Suprapubic skin (tissue), 4 donors: ENCODE measurements around the gene MORN2. TPM values are rescaled to one million over a fixed set of nuclear protein-coding genes. Genes with fewer than 3 reads are reported as not detected.

ENCODE experiments used
- DNase-seq, 2 donors: peaks; one replicate each; pipeline ENCODE4 v3.0.0-alpha.2; 2019; ENCODE audit warnings: low spot score in 2 of 2
- H3K27ac ChIP-seq: fragments of 200-600 bp; sonication (generic); one replicate; pipeline ENCODE4 v1.5.1; 2019
- H3K27me3 ChIP-seq: fragments of 200-600 bp; sonication (generic); one replicate; pipeline ENCODE4 v1.5.1; 2019
- H3K36me3 ChIP-seq: fragments of 200-600 bp; sonication (generic); one replicate; pipeline ENCODE4 v1.5.1; 2019
- H3K4me1 ChIP-seq: fragments of 200-600 bp; sonication (generic); one replicate; pipeline ENCODE4 v1.5.1; 2019
- H3K4me3 ChIP-seq: fragments of 200-600 bp; sonication (generic); one replicate; pipeline ENCODE4 v1.5.1; 2019; ENCODE audit warnings: mild to moderate bottlenecking
- H3K9me3 ChIP-seq: fragments of 200-600 bp; sonication (generic); one replicate; pipeline ENCODE4 v1.5.1; 2019
- EP300 ChIP-seq: sonication (generic); formaldehyde crosslinking; IDR thresholded peaks from one replicate; pipeline ENCODE4 v1.6.1; 2017; ENCODE audit warnings: antibody characterized with exemption
- POLR2A ChIP-seq, 2 donors: fragments of 450-650 bp; IDR thresholded peaks; one replicate each; pipeline ENCODE4 v1.6.1; 2017; ENCODE audit warnings: antibody characterized with exemption in 2 of 2, mild to moderate bottlenecking in 2 of 2, moderate library complexity in 2 of 2
- POLR2AphosphoS5 ChIP-seq, 3 donors: sonication (generic); formaldehyde crosslinking; IDR thresholded peaks; one replicate each; pipeline ENCODE4 v1.6.1; 2017; ENCODE audit warnings: antibody characterized with exemption in 3 of 3
- whole genome bisulfite sequencing: methylation state at CpG from one replicate; pipeline ENCODE4 v1.1.5; 2018; 5-methylcytosine and 5-hydroxymethylcytosine counted together
- total RNA-seq, 4 donors: library from RNA; depleted of rRNA; stranded (reverse); fragments of >200 nt; gene quantifications; one replicate each; pipeline ENCODE4 v1.1.0, GENCODE V29; 2016
- TF ChIP-seq, protein P1 (sequence below), 2 donors: fragments of 200-600 bp in 1 of 2; fragments of 450-650 bp in 1 of 2; sonication (generic) in 1 of 2; IDR thresholded peaks; one replicate each; pipeline ENCODE4 v1.5.1; 2016 to 2019; ENCODE audit warnings: antibody characterized with exemption in 2 of 2, mild to moderate bottlenecking in 1 of 2, moderate library complexity in 1 of 2

Gene MORN2
- total RNA-seq, 4 donors from 2014 or later: 6.3 to 9.0 (median 7.5) TPM

DNA sequence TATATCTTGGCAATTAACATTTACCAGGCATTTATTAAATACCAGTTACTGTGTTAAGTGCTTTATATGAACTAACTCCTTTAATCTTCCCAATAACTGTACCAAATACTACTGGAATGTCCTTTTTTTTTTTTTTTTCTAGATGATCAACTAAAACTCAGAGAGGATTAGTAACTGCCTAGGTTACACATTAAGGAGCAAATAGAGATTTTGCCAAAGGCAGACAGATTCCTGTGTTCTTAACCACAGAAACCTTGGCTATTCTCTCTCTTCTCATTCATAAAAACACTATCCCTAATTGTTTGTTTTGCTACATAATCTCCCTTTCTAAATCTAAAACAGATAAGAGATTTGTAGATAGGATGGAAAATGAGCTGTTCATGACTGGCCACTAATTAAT lies 13.3 kb upstream of the MORN2 start:
- Histone ChIP-seq H3K9me3 (no peaks in the 10 kb centered on the region), H3K27me3 (no peaks in the 10 kb centered on the region), H3K4me1 (peaks cover 3% of the 10 kb centered on the region), H3K36me3 (peaks cover 57% of the 10 kb centered on the region), H3K27ac (no peak overlapping the region), H3K4me3 (no peak overlapping the region)
- TF ChIP-seq POLR2AphosphoS5 (IDR thresholded peaks at IDR 0.05): no peak
- no peak for TF ChIP-seq EP300
- TF ChIP-seq, protein P1, sequence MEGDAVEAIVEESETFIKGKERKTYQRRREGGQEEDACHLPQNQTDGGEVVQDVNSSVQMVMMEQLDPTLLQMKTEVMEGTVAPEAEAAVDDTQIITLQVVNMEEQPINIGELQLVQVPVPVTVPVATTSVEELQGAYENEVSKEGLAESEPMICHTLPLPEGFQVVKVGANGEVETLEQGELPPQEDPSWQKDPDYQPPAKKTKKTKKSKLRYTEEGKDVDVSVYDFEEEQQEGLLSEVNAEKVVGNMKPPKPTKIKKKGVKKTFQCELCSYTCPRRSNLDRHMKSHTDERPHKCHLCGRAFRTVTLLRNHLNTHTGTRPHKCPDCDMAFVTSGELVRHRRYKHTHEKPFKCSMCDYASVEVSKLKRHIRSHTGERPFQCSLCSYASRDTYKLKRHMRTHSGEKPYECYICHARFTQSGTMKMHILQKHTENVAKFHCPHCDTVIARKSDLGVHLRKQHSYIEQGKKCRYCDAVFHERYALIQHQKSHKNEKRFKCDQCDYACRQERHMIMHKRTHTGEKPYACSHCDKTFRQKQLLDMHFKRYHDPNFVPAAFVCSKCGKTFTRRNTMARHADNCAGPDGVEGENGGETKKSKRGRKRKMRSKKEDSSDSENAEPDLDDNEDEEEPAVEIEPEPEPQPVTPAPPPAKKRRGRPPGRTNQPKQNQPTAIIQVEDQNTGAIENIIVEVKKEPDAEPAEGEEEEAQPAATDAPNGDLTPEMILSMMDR (IDR thresholded peaks at IDR 0.05): no peak
- TF ChIP-seq POLR2A (IDR thresholded peaks at IDR 0.05): no peak
- no peak for DNase-seq

DNA sequence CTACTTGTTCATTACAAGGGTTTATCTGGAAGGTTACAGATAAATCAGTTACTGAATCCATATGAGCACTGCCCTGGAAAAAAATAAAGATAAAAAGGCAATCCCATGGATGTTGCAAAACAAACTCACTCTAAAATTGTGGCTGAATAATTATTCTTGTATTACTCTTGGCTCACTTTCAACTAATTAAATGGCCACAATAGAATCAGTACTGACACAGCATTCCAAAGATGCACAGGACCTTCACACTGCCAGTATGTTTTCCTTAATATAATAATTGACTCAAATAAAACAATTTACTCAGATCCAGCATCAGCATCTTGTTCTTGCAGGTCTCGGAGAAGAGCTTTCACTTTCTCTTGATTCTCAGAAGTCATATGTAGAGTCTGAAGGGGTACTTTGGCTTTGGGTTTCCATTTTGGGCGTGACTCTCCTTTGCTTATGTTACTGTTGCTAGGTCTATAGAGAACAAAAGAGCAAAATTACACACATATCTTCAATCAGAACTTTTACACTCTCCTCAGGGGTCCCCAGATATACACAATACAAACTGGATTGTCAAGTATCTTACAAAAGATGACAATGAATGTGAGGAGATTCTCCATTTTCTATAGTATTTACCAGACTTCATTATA lies 12.6 kb upstream of the MORN2 start:
- WGBS: 90% methylated on average over 2 of the region's 2 CpGs
- Histone ChIP-seq H3K27ac (no peak overlapping the region), H3K9me3 (no peaks in the 10 kb centered on the region), H3K4me3 (no peak overlapping the region), H3K27me3 (no peaks in the 10 kb centered on the region), H3K4me1 (peaks cover 3% of the 10 kb centered on the region), H3K36me3 (peaks cover 52% of the 10 kb centered on the region)
- TF ChIP-seq, protein P1 (IDR thresholded peaks at IDR 0.05): no peak
- TF ChIP-seq POLR2A (IDR thresholded peaks at IDR 0.05) (no peak), EP300 (no peak), POLR2AphosphoS5 (IDR thresholded peaks at IDR 0.05) (no peak)
- no peak for DNase-seq

DNA sequence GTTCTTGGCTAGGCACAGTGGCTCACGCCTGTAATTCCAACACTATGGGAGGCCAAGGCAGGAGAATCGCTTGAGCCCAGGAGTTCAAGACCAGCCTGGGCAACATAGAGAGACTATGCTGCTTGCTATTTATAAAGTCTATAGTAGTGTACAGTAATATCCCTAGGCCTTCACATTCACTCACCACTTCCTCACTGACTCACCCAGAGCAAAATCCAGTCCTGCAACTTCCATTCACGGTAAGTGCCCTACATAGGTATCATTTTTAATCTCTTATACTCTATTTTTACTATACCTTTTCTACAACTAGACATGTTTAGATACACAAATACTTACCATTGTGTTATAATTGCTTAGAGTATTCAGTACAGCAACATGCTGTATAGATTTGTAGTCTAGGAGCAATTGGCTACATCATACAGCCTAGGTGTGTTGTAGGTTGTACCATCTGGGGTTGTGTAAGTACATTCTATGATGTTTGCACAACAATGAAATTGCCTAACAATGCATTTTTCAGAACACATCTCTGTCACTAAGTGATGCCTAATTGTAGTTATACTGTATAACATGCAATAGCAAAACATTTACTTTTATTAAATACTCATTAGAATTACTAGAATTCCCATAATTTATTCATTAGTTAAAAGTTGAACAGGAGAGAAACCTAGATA lies 8.9 kb upstream of the MORN2 start:
- Histone ChIP-seq H3K4me3 (no peak overlapping the region), H3K4me1 (peaks cover 3% of the 10 kb centered on the region), H3K27me3 (no peaks in the 10 kb centered on the region), H3K36me3 (peaks cover 17% of the 10 kb centered on the region), H3K9me3 (peaks cover 8% of the 10 kb centered on the region), H3K27ac (no peak overlapping the region)
- 81% methylated on average over 3 of the region's 3 CpGs for WGBS
- DNase-seq: no peak
- TF ChIP-seq, protein P1 (IDR thresholded peaks at IDR 0.05): no peak
- TF ChIP-seq POLR2AphosphoS5 (IDR thresholded peaks at IDR 0.05): no peak
- TF ChIP-seq POLR2A (IDR thresholded peaks at IDR 0.05): no peak
- TF ChIP-seq EP300: no peak

DNA sequence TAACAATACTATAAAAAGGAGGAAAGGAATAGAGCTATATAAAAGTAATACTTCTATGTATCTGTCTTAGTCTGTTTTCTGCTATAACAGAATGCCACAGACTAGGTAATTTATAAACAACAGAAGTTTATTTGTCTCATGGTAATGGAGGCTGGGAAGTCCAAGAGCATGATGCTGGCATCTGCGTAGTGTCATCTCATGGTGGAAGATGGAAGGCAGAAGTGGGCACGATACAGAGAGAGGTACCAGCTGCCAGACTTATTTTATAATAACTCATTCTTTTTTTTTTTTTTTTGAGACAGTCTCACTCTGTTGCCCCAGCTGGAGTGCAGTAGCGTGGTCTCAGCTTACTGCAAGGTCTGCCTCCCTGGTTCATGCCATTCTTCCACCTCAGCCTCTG lies 4.3 kb upstream of the MORN2 start:
- H3K4me3 ChIP-seq: no peak overlapping the region
- H3K9me3 ChIP-seq: peaks cover 8% of the 10 kb centered on the region
- H3K27ac ChIP-seq: no peak overlapping the region
- no peak for DNase-seq
- peaks cover 15% of the 10 kb centered on the region for H3K4me1 ChIP-seq
- peaks cover 3% of the 10 kb centered on the region for H3K36me3 ChIP-seq
- H3K27me3 ChIP-seq: no peaks in the 10 kb centered on the region
- TF ChIP-seq EP300 (no peak), POLR2A (IDR thresholded peaks at IDR 0.05) (no peak), POLR2AphosphoS5 (IDR thresholded peaks at IDR 0.05) (no peak)
- TF ChIP-seq, protein P1 (IDR thresholded peaks at IDR 0.05): no peak
- 95% methylated on average over 3 of the region's 3 CpGs for WGBS

DNA sequence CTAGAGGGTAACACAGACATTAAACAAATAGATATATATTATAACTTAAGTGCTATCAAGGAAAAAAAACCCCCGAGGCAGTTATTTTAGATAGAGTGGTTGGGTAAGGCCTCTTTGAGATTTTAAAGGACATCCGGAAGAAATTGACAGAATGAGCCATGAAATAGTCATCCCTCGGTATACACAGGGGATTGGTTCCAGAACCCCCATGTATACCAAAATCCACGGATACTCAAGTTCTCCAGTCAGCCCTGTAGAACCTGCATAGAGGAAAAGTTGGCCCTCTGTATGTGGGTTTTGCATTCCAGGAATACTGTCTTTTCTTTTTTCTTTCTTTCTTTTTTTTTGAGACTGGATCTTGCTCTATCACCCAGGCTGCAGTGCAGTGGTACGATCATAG lies 2.0 kb upstream of the MORN2 start:
- TF ChIP-seq EP300 (no peak), POLR2A (IDR thresholded peaks at IDR 0.05) (no peak), POLR2AphosphoS5 (IDR thresholded peaks at IDR 0.05) (no peak)
- TF ChIP-seq, protein P1 (IDR thresholded peaks at IDR 0.05): no peak
- H3K4me3 ChIP-seq: no peak overlapping the region
- DNase-seq: no peak

More for the DNA sequence above, 2.0 kb upstream of the MORN2 start:
- peaks cover 8% of the 10 kb centered on the region for H3K9me3 ChIP-seq
- no peak overlapping the region for H3K27ac ChIP-seq
- H3K27me3 ChIP-seq: no peaks in the 10 kb centered on the region
- WGBS: 73% methylated on average over 5 of the region's 5 CpGs
- H3K4me1 ChIP-seq: peaks cover 17% of the 10 kb centered on the region
- no peaks in the 10 kb centered on the region for H3K36me3 ChIP-seq
